SK-N-SH treated with all-trans-retinoic acid at 6 μM for 48 hours (cell line): ENCODE measurements around the gene FHOD3.

Experiments used
- ATAC-seq: fragments of 200-7000 bp; cut with Tn5 transposase; 3 replicates; pipeline ENCODE4 v1.9.1; 2020; ENCODE audit warnings: mild to moderate bottlenecking, moderate library complexity
- ARNTL ChIP-seq: fragments of 450-650 bp; formaldehyde crosslinking; IDR thresholded peaks from 2 replicates; pipeline ENCODE4 v1.5.0; 2020; ENCODE audit warnings: low read depth, mild to moderate bottlenecking, moderate library complexity, borderline replicate concordance
- BACH2 ChIP-seq: fragments of 250-450 bp; sonication (Bioruptor Pico); IDR thresholded peaks from 2 replicates; pipeline ENCODE4 v1.9.0; 2021; ENCODE audit warnings: mild to moderate bottlenecking, borderline replicate concordance
- CREB5 ChIP-seq: fragments of 250-450 bp; sonication (Bioruptor Pico); IDR thresholded peaks from 2 replicates; pipeline ENCODE4 v1.5.1; 2020; ENCODE audit warnings: low read depth, mild to moderate bottlenecking, moderate library complexity
- CSDC2 ChIP-seq: fragments of 250-450 bp; sonication (Bioruptor Pico); IDR thresholded peaks from 2 replicates; pipeline ENCODE4 v1.5.0; 2020; ENCODE audit warnings: mild to moderate bottlenecking, moderate library complexity
- CSRNP3 ChIP-seq: fragments of 250-450 bp; sonication (Bioruptor Pico); IDR thresholded peaks from 2 replicates; pipeline ENCODE4 v1.5.1; 2021; ENCODE audit warnings: mild to moderate bottlenecking, moderate library complexity
- ESRRG ChIP-seq: fragments of 250-450 bp; sonication (Bioruptor Pico); IDR thresholded peaks from 2 replicates; pipeline ENCODE4 v1.6.1; 2021; ENCODE audit warnings: mild to moderate bottlenecking
- GLIS3 ChIP-seq: fragments of 250-450 bp; sonication (Bioruptor Pico); IDR thresholded peaks from 2 replicates; pipeline ENCODE4 v1.5.0; 2020; ENCODE audit warnings: mild to moderate bottlenecking, moderate library complexity
- ISL1 ChIP-seq: fragments of 250-450 bp; sonication (Bioruptor Pico); IDR thresholded peaks from 2 replicates; pipeline ENCODE4 v2.1.2; 2022; ENCODE audit warnings: mild to moderate bottlenecking, moderate library complexity
- OSR1 ChIP-seq: fragments of 250-450 bp; sonication (Bioruptor Pico); IDR thresholded peaks from 2 replicates; pipeline ENCODE4 v1.8.0; 2022; ENCODE audit warnings: moderate library complexity, mild to moderate bottlenecking, inconsistent platforms
- POU6F1 ChIP-seq: fragments of 250-450 bp; sonication (Bioruptor Pico); IDR thresholded peaks from 2 replicates; pipeline ENCODE4 v1.8.0; 2021; ENCODE audit warnings: low read depth, mild to moderate bottlenecking, moderate library complexity, borderline replicate concordance
- PPARA ChIP-seq: fragments of 250-450 bp; sonication (Bioruptor Pico); IDR thresholded peaks from 2 replicates; pipeline ENCODE4 v1.5.0; 2020; ENCODE audit warnings: mild to moderate bottlenecking, borderline replicate concordance
- RARB ChIP-seq: fragments of 250-450 bp; sonication (Bioruptor Pico); IDR thresholded peaks from 2 replicates; pipeline ENCODE4 v1.8.0; 2021; ENCODE audit warnings: mild to moderate bottlenecking, moderate library complexity
- SNAI2 ChIP-seq: fragments of 250-450 bp; sonication (Bioruptor Pico); IDR thresholded peaks from 2 replicates; pipeline ENCODE4 v1.5.0; 2020; ENCODE audit warnings: mild to moderate bottlenecking, moderate library complexity
- TCF4 ChIP-seq: fragments of 250-450 bp; sonication (Bioruptor Pico); IDR thresholded peaks from 2 replicates; pipeline ENCODE4 v1.8.0; 2021; ENCODE audit warnings: mild to moderate bottlenecking, moderate library complexity, borderline replicate concordance
- TOX ChIP-seq: fragments of 250-450 bp; sonication (Bioruptor Pico); IDR thresholded peaks from 2 replicates; pipeline ENCODE4 v1.8.0; 2021; ENCODE audit warnings: mild to moderate bottlenecking, moderate library complexity, borderline replicate concordance
- TSHZ2 ChIP-seq: fragments of 250-450 bp; sonication (Bioruptor Pico); IDR thresholded peaks from 2 replicates; pipeline ENCODE4 v1.5.0; 2020; ENCODE audit warnings: mild to moderate bottlenecking, moderate library complexity
- ZC3H10 ChIP-seq: fragments of 250-450 bp; sonication (Bioruptor Pico); IDR thresholded peaks from 2 replicates; pipeline ENCODE4 v1.5.1; 2021; ENCODE audit warnings: mild to moderate bottlenecking, moderate library complexity
- ZFP3 ChIP-seq: fragments of 250-450 bp; sonication (Bioruptor Pico); IDR thresholded peaks from 2 replicates; pipeline ENCODE4 v1.5.0; 2020; ENCODE audit warnings: mild to moderate bottlenecking, moderate library complexity
- ZFP30 ChIP-seq: fragments of 450-650 bp; formaldehyde crosslinking; IDR thresholded peaks from 2 replicates; pipeline ENCODE4 v1.5.0; 2022; ENCODE audit warnings: mild to moderate bottlenecking, moderate library complexity
- ZNF70 ChIP-seq: fragments of 450-650 bp; formaldehyde crosslinking; IDR thresholded peaks from 2 replicates; pipeline ENCODE4 v1.5.0; 2020; ENCODE audit warnings: mild to moderate bottlenecking, moderate library complexity
- ZNF8 ChIP-seq: fragments of 450-650 bp; formaldehyde crosslinking; IDR thresholded peaks from 2 replicates; pipeline ENCODE4 v1.5.0; 2020; ENCODE audit warnings: mild to moderate bottlenecking, moderate library complexity

Gene FHOD3

GRCh38 chr18:36792634-36793283, 495.2 kb downstream of the FHOD3 start:
- TF ChIP-seq CSDC2 (CRISPR knock-in tag) (no peak), POU6F1 (no peak), GLIS3 (CRISPR knock-in tag) (no peak), RARB (CRISPR knock-in tag) (no peak), ZNF8 (CRISPR knock-in tag) (no peak), CSRNP3 (CRISPR knock-in tag) (no peak), ZNF70 (CRISPR knock-in tag) (no peak), TOX (no peak), BACH2 (CRISPR knock-in tag) (no peak), TSHZ2 (no peak), OSR1 (no peak), TCF4 (no peak), ARNTL (CRISPR knock-in tag) (no peak), ZFP3 (CRISPR knock-in tag) (no peak)
- TF ChIP-seq, all 23 proteins: peak for 0
- no peak for ATAC-seq

- TF ChIP-seq GLIS3 (CRISPR knock-in tag) (no peak), ZC3H10 (CRISPR knock-in tag) (no peak), ISL1 (CRISPR knock-in tag) (no peak), TOX (no peak), ZNF70 (CRISPR knock-in tag) (no peak), CSDC2 (CRISPR knock-in tag) (no peak), PPARA (CRISPR knock-in tag) (no peak), RARB (CRISPR knock-in tag) (no peak), ZFP30 (CRISPR knock-in tag) (no peak), OSR1 (no peak), CSRNP3 (CRISPR knock-in tag) (no peak), SNAI2 (no peak), BACH2 (CRISPR knock-in tag) (no peak), ZNF8 (CRISPR knock-in tag) (no peak), ZFP3 (CRISPR knock-in tag) (no peak), CREB5 (CRISPR knock-in tag) (no peak), TCF4 (no peak), TSHZ2 (no peak), ESRRG (CRISPR knock-in tag) (no peak)
- ATAC-seq: no peak
Measured at GRCh38 chr18:36798738-36799473, 501.4 kb downstream of the FHOD3 start.
